Trophoblast cell (in vitro differentiated cells and primary cell): Measurements from ENCODE around the gene TFRC.

Experiments
- DNase-seq, 2 donors: peaks; one replicate each; pipeline ENCODE4 v3.0.0-alpha.2; 2016
- H2AFZ ChIP-seq: 2 replicates; pipeline ENCODE4 v1.6.1; 2013; ENCODE audit warnings: low read length, moderate library complexity, mild to moderate bottlenecking; ENCODE audit not compliant: insufficient read depth, poor library complexity
- H2AK5ac ChIP-seq: 2 replicates; pipeline ENCODE4 v1.6.1; 2013; ENCODE audit warnings: mild to moderate bottlenecking, low read length
- H2BK120ac ChIP-seq: 2 replicates; pipeline ENCODE4 v1.6.1; 2013; ENCODE audit warnings: low read length, mild to moderate bottlenecking, moderate library complexity; ENCODE audit not compliant: insufficient read depth, poor library complexity
- H2BK12ac ChIP-seq: 2 replicates; pipeline ENCODE4 v1.6.1; 2013; ENCODE audit warnings: mild to moderate bottlenecking, low read length, moderate library complexity
- H2BK5ac ChIP-seq: 2 replicates; pipeline ENCODE4 v1.6.1; 2013; ENCODE audit warnings: low read length, low read depth, moderate library complexity, mild to moderate bottlenecking; ENCODE audit not compliant: poor library complexity
- H3K14ac ChIP-seq: 2 replicates; pipeline ENCODE4 v1.6.1; 2013; ENCODE audit warnings: mild to moderate bottlenecking, low read length
- H3K18ac ChIP-seq: 2 replicates; pipeline ENCODE4 v1.6.1; 2013; ENCODE audit warnings: mild to moderate bottlenecking, low read length
- H3K23ac ChIP-seq: 2 replicates; pipeline ENCODE4 v1.6.1; 2013; ENCODE audit warnings: low read length
- H3K27ac ChIP-seq: 2 replicates; pipeline ENCODE4 v1.5.1; 2013; ENCODE audit warnings: low read depth, mild to moderate bottlenecking, inconsistent platforms, low read length, moderate library complexity
- H3K27me3 ChIP-seq: 2 replicates; pipeline ENCODE4 v1.6.1; 2013; ENCODE audit warnings: inconsistent platforms, mild to moderate bottlenecking, low read length, moderate library complexity; ENCODE audit not compliant: insufficient read depth
- H3K36me3 ChIP-seq, 2 experiments: 1 replicate in 1 of 2; 2 replicates in 1 of 2; pipeline ENCODE4 v1.6.1; 2013; ENCODE audit warnings: low read length in 2 of 2, mild to moderate bottlenecking in 2 of 2, moderate library complexity in 1 of 2; ENCODE audit not compliant: insufficient read depth in 2 of 2, control insufficient read depth in 1 of 2
- H3K4ac ChIP-seq: 2 replicates; pipeline ENCODE4 v1.6.1; 2013; ENCODE audit warnings: low read depth, mild to moderate bottlenecking, low read length, moderate library complexity
- H3K4me1 ChIP-seq, 2 experiments: 1 replicate in 1 of 2; 2 replicates in 1 of 2; pipeline ENCODE4 v1.6.1; 2013; ENCODE audit warnings: low read length in 2 of 2, mild to moderate bottlenecking in 2 of 2, moderate library complexity in 1 of 2; ENCODE audit not compliant: insufficient read depth in 2 of 2, control insufficient read depth in 1 of 2
- H3K4me2 ChIP-seq: 2 replicates; pipeline ENCODE4 v1.6.1; 2013; ENCODE audit warnings: inconsistent platforms, mild to moderate bottlenecking, low read length, moderate library complexity
- H3K4me3 ChIP-seq: 2 replicates; pipeline ENCODE4 v1.5.1; 2013; ENCODE audit warnings: mild to moderate bottlenecking, low read depth, low read length, inconsistent platforms
- H3K79me1 ChIP-seq: one replicate; pipeline ENCODE4 v1.6.1; 2013; ENCODE audit warnings: low read length
- H3K79me2 ChIP-seq: 2 replicates; pipeline ENCODE4 v1.6.1; 2013; ENCODE audit warnings: low read length, mild to moderate bottlenecking; ENCODE audit not compliant: control insufficient read depth, insufficient read depth, poor library complexity
- H3K9ac ChIP-seq: 2 replicates; pipeline ENCODE4 v1.6.1; 2013; ENCODE audit warnings: mild to moderate bottlenecking, low read length
- H3K9me3 ChIP-seq: 2 replicates; pipeline ENCODE4 v1.6.1; 2013; ENCODE audit warnings: low read depth, mild to moderate bottlenecking, control low read depth, inconsistent platforms, low read length; ENCODE audit not compliant: insufficient read depth
- H4K12ac ChIP-seq: 2 replicates; pipeline ENCODE4 v1.6.1; 2013; ENCODE audit warnings: low read depth, mild to moderate bottlenecking, low read length, moderate library complexity
- H4K8ac ChIP-seq: 2 replicates; pipeline ENCODE4 v1.6.1; 2013; ENCODE audit warnings: low read depth, mild to moderate bottlenecking, low read length, moderate library complexity
- H4K91ac ChIP-seq: one replicate; pipeline ENCODE4 v1.6.1; 2013; ENCODE audit warnings: low read depth, mild to moderate bottlenecking, low read length, moderate library complexity
- WGBS: extraction: QIAGEN DNeasy Blood & Tissue Kit; methylation state at CpG from one replicate; pipeline ENCODE4 v1.1.7; 2013; ENCODE audit warnings: missing lambda C conversion rate; ENCODE audit not compliant: insufficient read length, insufficient coverage; ENCODE audit errors: extremely low coverage; 5-methylcytosine and 5-hydroxymethylcytosine counted together

The TFRC gene

DNA sequence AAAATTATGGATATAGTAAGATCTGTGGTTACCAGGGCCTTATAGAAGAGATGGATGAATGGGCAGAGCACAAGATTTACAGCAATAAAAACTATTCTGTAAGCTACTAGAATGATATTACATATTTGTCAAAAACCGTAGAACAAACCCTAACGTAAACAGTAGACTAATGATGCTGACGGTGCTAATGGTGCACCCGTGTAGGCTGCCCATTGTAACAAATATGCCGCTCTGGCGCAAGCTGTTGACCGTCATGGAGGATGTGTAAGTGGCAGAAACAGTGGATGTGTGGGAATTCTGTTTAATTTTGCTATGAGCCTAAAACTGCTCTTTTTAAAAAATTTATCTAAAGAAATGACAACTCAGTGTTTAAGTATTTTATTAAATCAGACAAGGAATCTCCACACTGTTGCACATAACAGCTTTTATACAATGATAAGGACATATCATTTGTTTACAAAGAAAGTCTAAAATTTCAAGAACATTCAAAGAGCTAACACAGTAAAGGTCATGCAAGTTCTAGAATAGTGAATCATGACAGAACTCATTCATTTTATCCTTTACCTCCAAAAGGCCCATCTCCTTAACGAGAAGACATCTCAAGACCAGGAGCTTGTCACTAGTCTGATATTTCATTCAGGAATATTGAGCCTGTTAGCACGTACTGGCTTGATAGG, 32.8 kb downstream of the TFRC start:
- DNase-seq, result no peak
- Histone ChIP-seq H3K9ac (no peak overlapping the region), H3K79me1 (no peaks in the 10 kb centered on the region), H3K9me3 (no peaks in the 10 kb centered on the region), H3K4me2 (no peak overlapping the region), H3K23ac (no peak overlapping the region), H3K4me1 (no peaks in the 10 kb centered on the region), H2BK120ac (no peak overlapping the region), H3K27ac (no peak overlapping the region), H2AK5ac (no peak overlapping the region), H2AFZ (no peak overlapping the region), H3K27me3 (no peaks in the 10 kb centered on the region), H3K36me3 (peaks cover 10 to 16% of the 10 kb centered on the region in 2 experiments), H3K79me2 (no peaks in the 10 kb centered on the region), H2BK5ac (no peak overlapping the region), H3K18ac (no peak overlapping the region), H4K91ac (no peak overlapping the region), H3K14ac (no peak overlapping the region), H4K8ac (no peak overlapping the region), H3K4me3 (no peak overlapping the region), H2BK12ac (no peak overlapping the region), H3K4ac (no peak overlapping the region), H4K12ac (no peak overlapping the region)
- no CpG with 5 or more reads among the region's 9 CpGs for WGBS

DNA sequence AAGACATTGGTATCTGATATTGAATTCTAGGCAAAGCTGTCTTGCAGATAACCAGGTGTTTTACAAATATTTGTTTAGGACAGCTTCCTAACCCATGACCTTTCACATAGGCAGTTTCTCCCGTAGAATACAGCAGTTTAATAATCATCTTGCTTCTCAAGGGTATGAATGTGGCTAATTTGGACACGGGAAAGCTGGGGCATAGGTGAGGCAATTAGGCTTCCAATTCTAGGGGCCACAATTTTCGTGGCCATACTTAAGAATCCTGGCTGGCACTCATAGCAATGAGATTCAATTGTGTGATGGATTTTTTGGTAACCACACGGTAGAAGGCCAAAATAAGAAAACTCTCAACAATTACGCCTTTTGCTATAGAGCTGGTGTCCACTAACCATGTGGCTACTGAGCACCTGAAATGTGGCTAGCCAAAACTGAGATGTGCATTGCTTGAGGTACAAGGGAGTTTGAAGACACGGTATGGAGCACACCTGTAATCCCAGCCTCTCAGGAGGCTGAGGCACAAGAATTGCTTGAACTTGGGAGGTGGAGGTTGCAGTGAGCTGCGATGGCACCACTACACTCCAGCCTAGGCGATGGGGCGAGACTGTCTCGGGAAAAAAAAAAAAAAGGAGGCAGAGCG, 34.4 kb downstream of the TFRC start:
- H2BK5ac ChIP-seq, result no peak overlapping the region
- H3K36me3 ChIP-seq, result peaks cover 4 to 9% of the 10 kb centered on the region in 2 experiments
- no peak overlapping the region for H3K23ac ChIP-seq
- H3K79me1 ChIP-seq, result no peaks in the 10 kb centered on the region
- no peak overlapping the region for H3K9ac ChIP-seq
- H3K27ac ChIP-seq, result no peak overlapping the region
- no CpG with 5 or more reads among the region's 11 CpGs for WGBS
- no peaks in the 10 kb centered on the region for H3K27me3 ChIP-seq
- H4K8ac ChIP-seq, result no peak overlapping the region
- no peak overlapping the region for H4K12ac ChIP-seq
- no peaks in the 10 kb centered on the region for H3K9me3 ChIP-seq
- H3K4me3 ChIP-seq, result no peak overlapping the region
- no peak overlapping the region for H3K4me2 ChIP-seq
- H2AFZ ChIP-seq, result no peak overlapping the region
- H3K14ac ChIP-seq, result no peak overlapping the region
- no peak overlapping the region for H4K91ac ChIP-seq
- H3K4me1 ChIP-seq, result no peaks in the 10 kb centered on the region
- no peak overlapping the region for H2AK5ac ChIP-seq
- H2BK12ac ChIP-seq, result no peak overlapping the region
- H3K4ac ChIP-seq, result no peak overlapping the region
- H3K79me2 ChIP-seq, result no peaks in the 10 kb centered on the region
- no peak overlapping the region for H3K18ac ChIP-seq
- H2BK120ac ChIP-seq, result no peak overlapping the region
- DNase-seq, result no peak

DNA sequence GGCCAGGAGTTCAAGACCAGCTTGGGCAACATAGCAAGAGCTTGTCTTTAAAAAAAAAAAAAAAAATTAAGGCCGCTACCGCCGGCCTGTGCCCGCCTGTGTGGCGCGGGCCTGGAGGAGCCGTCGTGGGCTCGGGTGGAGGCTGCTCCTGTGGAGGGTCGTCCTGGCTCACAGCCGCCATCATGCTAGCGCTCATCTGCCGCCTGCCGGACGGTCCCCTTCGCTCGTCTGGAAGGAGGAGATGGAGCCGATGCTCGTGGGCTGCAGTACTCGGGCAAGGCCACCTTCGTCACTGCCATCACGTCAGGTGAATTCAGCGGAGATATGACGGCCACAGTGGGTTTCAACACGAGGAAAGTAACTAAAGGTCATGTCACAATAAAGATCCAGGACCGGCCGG, 37.4 kb downstream of the TFRC start:
- DNase-seq, result no peak
- no peak overlapping the region for H2BK5ac ChIP-seq
- no peak overlapping the region for H3K4ac ChIP-seq
- no peaks in the 10 kb centered on the region for H3K9me3 ChIP-seq
- no peak overlapping the region for H2BK120ac ChIP-seq
- no peaks in the 10 kb centered on the region for H3K79me2 ChIP-seq
- no peak overlapping the region for H3K18ac ChIP-seq
- no peak overlapping the region for H3K23ac ChIP-seq
- no peak overlapping the region for H3K14ac ChIP-seq
- H4K12ac ChIP-seq, result no peak overlapping the region
- peaks cover 1 to 2% of the 10 kb centered on the region in 2 experiments for H3K36me3 ChIP-seq
- no peak overlapping the region for H2BK12ac ChIP-seq
- no CpG with 5 or more reads among the region's 27 CpGs for WGBS
- H4K8ac ChIP-seq, result no peak overlapping the region
- no peak overlapping the region for H3K9ac ChIP-seq
- H4K91ac ChIP-seq, result no peak overlapping the region
- H2AFZ ChIP-seq, result no peak overlapping the region
- no peak overlapping the region for H2AK5ac ChIP-seq
- no peak overlapping the region for H3K4me3 ChIP-seq
- no peak overlapping the region for H3K27ac ChIP-seq
- H3K79me1 ChIP-seq, result no peaks in the 10 kb centered on the region
- no peaks in the 10 kb centered on the region for H3K4me1 ChIP-seq
- H3K27me3 ChIP-seq, result no peaks in the 10 kb centered on the region
- H3K4me2 ChIP-seq, result no peak overlapping the region

DNA sequence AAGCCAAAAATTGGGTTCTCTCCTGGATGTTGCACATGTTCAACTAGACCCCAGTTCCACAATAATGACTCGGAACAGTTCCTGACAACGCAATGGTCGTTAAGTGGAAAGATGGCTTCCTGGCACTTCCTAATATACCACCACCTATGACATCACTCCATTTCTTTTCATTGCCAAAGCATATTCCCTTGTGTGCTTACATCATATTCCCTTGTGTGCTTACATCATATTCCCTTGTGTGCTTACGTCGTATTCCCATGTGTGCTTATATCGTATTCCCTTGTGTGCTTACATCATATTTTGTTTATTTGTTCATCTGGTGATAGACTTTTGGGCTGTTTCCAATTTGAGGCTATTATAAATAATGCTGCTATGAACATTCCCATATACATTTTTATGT, 39.2 kb downstream of the TFRC start:
- no peak overlapping the region for H4K91ac ChIP-seq
- no peak overlapping the region for H3K4ac ChIP-seq
- no peak overlapping the region for H3K4me3 ChIP-seq
- no peak overlapping the region for H4K8ac ChIP-seq
- WGBS, result no CpG with 5 or more reads among the region's 6 CpGs
- H3K36me3 ChIP-seq, result no peaks in the 10 kb centered on the region
- no peak overlapping the region for H3K14ac ChIP-seq
- H4K12ac ChIP-seq, result no peak overlapping the region
- no peak overlapping the region for H3K4me2 ChIP-seq
- no peak overlapping the region for H2AFZ ChIP-seq
- no peak overlapping the region for H2AK5ac ChIP-seq
- H2BK12ac ChIP-seq, result no peak overlapping the region
- H3K27me3 ChIP-seq, result no peaks in the 10 kb centered on the region
- no peaks in the 10 kb centered on the region for H3K79me2 ChIP-seq
- H2BK120ac ChIP-seq, result no peak overlapping the region
- H3K9ac ChIP-seq, result no peak overlapping the region
- no peak for DNase-seq
- no peak overlapping the region for H2BK5ac ChIP-seq
- H3K4me1 ChIP-seq, result no peaks in the 10 kb centered on the region
- H3K23ac ChIP-seq, result no peak overlapping the region
- no peaks in the 10 kb centered on the region for H3K79me1 ChIP-seq
- H3K9me3 ChIP-seq, result no peaks in the 10 kb centered on the region
- H3K18ac ChIP-seq, result no peak overlapping the region
- H3K27ac ChIP-seq, result no peak overlapping the region
